K562 (cell line): ENCODE results near the gene MICAL2. TPM values are rescaled to one million over a fixed set of nuclear protein-coding genes. Genes with fewer than 3 reads are reported as not detected.

Experiments used
- ARID4B ChIP-seq: sonication (generic); formaldehyde crosslinking; IDR thresholded peaks from 2 replicates; pipeline ENCODE4 v1.8.0; 2022; ENCODE audit warnings: mild to moderate bottlenecking, missing genetic modification reagents
- BRD9 ChIP-seq: fragments of 450-650 bp; IDR thresholded peaks from 2 replicates; pipeline ENCODE4 v1.6.1; 2018; ENCODE audit warnings: low read depth; ENCODE audit not compliant: partially characterized antibody
- NKRF ChIP-seq: fragments of 450-650 bp; IDR thresholded peaks from 2 replicates; pipeline ENCODE4 v1.6.1; 2016; ENCODE audit warnings: borderline replicate concordance
- PCBP2 ChIP-seq: fragments of 200-400 bp; formaldehyde crosslinking; IDR thresholded peaks from 2 replicates; pipeline ENCODE4 v1.6.1; 2018; ENCODE audit warnings: low read length, low read depth, mild to moderate bottlenecking, moderate library complexity; ENCODE audit not compliant: poor library complexity, severe bottlenecking
- POLR2G ChIP-seq: fragments of 200-400 bp; formaldehyde crosslinking; IDR thresholded peaks from 2 replicates; pipeline ENCODE4 v1.6.1; 2017; ENCODE audit warnings: low read depth, mild to moderate bottlenecking, antibody characterized with exemption, low read length, moderate library complexity
- RERE ChIP-seq: sonication (generic); formaldehyde crosslinking; IDR thresholded peaks from 2 replicates; pipeline ENCODE4 v1.8.0; 2023; ENCODE audit warnings: missing genetic modification reagents, mild to moderate bottlenecking, borderline replicate concordance
- SIN3A ChIP-seq, 2 experiments: fragments of 150-350 bp in 1 of 2; IDR thresholded peaks; 2 replicates each; pipeline ENCODE4 v1.6.1; 2011 to 2016; ENCODE audit warnings: borderline replicate concordance in 2 of 2, low read depth in 2 of 2, low read length in 2 of 2, mild to moderate bottlenecking in 2 of 2, moderate library complexity in 2 of 2; ENCODE audit not compliant: control insufficient read depth in 1 of 2
- SOX6 ChIP-seq: fragments of 450-650 bp; IDR thresholded peaks from 2 replicates; pipeline ENCODE4 v1.6.1; 2014; ENCODE audit warnings: mild to moderate bottlenecking
- ZBTB43 ChIP-seq: sonication (generic); formaldehyde crosslinking; IDR thresholded peaks from 2 replicates; pipeline ENCODE4 v1.8.0; 2023; ENCODE audit warnings: mild to moderate bottlenecking, missing genetic modification reagents
- ZNF717 ChIP-seq: fragments of 250-450 bp; sonication (Bioruptor Pico); IDR thresholded peaks from 2 replicates; pipeline ENCODE4 v1.5.0; 2021
- ZSCAN32 ChIP-seq: fragments of 450-650 bp; formaldehyde crosslinking; IDR thresholded peaks from 2 replicates; pipeline ENCODE4 v1.4.0; 2020; ENCODE audit warnings: mild to moderate bottlenecking, moderate library complexity
- polyA plus RNA-seq, 8 experiments: library from polyadenylated mRNA; depleted of rRNA in 4 of 8; stranded (reverse) in 5 of 8; unstranded in 3 of 8; fragments of >200 nt; fragmentation: Nextera tagmentation in 2 of 8; fragmentation: Illumina TruSeq in 1 of 8; extraction: Ambion mirVana in 2 of 8; extraction: Trizol in 1 of 8; gene quantifications; 2 replicates each; pipeline versions ENCODE4 v1.2.1 to v1.2.3, GENCODE V29; 2011 to 2014; ENCODE audit warnings: inconsistent platforms in 1 of 8, missing spikeins in 1 of 8
- total RNA-seq, 7 experiments: library from RNA; depleted of rRNA in 6 of 7; stranded (reverse); fragments of >200 nt in 6 of 7; fragmentation: Illumina TruSeq in 2 of 7; extraction: Trizol in 2 of 7; gene quantifications; 2 replicates each; pipeline versions ENCODE4 v1.2.1 to v1.2.3, GENCODE V29; 2011 to 2021; ENCODE audit warnings: low replicate concordance in 1 of 7

The MICAL2 gene
- total and polyA plus RNA-seq, 9 of the 15 experiments (the other 6 are each of a cell fraction or from before 2014, with no cell fraction given), result 4.7 to 64.2 (median 33.6) TPM

GRCh38 chr11:12149672-12150225 lies 39.4 kb downstream of the MICAL2 start (continued):
- TF ChIP-seq ARID4B (CRISPR knock-in tag) (no peak), SOX6 (peak; percentile 84), SIN3A (IDR thresholded peaks at IDR 0.05; ENCODE audit: borderline replicate concordance in 2 of 2, control insufficient read depth in 1 of 2, low read depth in 2 of 2, low read length in 2 of 2) (no peak), RERE (CRISPR knock-in tag) (no peak), ZNF717 (CRISPR knock-in tag) (no peak), ZSCAN32 (CRISPR knock-in tag) (0 out of 2 replicates have a peak, but pooled peaks have one; percentile 23), POLR2G (no peak), PCBP2 (no peak), ZBTB43 (CRISPR knock-in tag) (no peak), BRD9 (no peak), NKRF (no peak)
